ENCODE measurements around the gene PIEZO1.
A peak's percentile ranks its signal among the peaks of the same experiment; 100 is the strongest.

The PIEZO1 gene

DNA sequence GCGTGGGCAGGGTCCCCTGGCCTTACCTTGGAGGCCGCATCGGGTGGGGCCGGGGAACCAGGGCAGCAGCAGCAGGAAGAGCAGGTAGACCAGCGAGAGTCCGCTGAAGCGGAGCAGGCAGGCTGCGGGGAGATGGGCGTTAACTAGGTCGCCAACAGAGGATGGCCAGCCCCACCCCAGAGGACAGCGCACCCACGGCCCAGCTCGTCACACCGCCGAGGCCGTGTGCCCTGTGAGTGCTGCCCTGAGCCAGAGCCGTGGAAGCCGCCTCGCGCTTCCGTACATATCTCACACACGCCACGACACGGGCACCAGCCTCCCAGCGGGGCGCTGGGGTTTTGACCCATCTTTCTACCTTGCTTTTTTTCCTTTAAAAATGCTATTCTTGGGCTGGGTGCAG is 35.7 kb downstream of the PIEZO1 start:
- DNase-seq (ENCODE audit: low spot score): no peak

DNA sequence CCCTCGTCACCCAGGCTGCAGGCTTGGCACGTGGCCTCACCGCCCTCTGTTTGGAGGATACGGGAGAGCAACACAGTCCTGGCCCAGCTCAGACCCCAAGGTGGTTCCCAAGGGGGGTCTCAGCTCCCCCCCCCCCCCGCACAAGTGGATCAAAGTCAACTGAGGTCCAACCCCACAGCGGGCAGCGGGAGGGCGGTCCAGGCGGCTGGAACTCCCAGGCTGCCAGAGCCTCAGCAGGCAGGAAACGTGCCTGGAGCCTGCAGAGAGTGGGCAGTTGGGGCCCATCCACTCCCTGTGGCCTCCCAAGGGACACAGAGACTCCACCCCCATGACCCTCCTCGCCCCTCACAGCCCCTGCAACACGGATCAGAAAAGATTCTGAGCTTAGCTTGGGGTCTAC is 36.7 kb downstream of the PIEZO1 start:
- no peak for DNase-seq (ENCODE audit: low spot score)

DNA sequence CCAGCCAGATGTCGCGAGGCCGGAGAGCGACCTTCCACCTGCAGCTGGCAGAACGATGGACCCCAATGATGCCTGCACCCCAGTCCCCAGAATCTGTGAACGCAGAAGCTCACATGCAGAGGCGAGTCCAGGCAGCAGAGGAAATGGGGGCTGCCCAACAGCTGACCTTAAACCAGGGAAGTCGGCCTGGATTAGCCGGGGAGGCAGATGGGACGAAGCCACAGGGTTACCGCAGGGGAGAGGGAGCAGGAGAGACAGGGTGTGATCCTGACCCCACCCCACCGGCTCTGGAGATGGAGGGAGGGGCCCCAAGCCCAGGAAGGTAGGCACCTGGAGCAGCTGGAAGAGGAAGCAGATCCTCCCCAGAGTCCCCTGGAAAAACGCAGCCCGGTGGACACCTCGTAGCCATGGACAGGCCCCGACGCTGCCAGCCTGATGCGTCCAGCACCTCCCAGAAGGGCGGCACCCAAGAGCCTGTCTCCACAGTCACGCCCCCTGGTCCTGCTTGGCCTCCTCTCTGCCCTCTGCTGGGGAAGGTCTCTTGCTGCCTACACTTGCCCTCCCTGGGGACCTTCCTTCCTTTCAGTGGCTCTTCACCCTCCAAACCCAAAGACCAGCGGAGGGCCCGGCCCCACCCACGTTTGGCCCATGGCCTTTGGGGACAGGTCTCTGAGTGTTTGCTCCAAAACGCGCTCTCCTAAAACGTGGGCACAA is 37.3 kb downstream of the PIEZO1 start:
- DNase-seq (ENCODE audit: low spot score): no peak

DNA sequence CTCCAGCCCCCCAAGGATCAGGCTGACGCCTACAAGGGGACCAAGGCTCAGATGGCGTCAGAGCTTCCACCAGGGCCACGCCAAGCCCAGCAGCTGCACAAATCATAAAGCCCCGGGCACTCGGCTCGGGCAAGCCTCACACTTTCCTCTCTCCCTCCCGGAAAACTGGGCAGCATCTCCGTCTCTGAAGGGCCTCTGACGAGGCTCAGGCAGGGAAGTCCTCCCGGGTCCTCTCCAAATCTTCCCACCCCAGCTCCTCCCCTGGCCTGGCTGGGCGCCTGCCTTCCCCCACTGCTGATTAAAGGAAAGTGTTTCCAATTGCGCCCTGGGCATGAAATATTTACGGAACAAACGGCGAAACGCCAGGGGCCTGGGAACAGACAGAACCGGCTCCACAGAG is 38.5 kb downstream of the PIEZO1 start:
- no peak for DNase-seq (ENCODE audit: low spot score)

DNA sequence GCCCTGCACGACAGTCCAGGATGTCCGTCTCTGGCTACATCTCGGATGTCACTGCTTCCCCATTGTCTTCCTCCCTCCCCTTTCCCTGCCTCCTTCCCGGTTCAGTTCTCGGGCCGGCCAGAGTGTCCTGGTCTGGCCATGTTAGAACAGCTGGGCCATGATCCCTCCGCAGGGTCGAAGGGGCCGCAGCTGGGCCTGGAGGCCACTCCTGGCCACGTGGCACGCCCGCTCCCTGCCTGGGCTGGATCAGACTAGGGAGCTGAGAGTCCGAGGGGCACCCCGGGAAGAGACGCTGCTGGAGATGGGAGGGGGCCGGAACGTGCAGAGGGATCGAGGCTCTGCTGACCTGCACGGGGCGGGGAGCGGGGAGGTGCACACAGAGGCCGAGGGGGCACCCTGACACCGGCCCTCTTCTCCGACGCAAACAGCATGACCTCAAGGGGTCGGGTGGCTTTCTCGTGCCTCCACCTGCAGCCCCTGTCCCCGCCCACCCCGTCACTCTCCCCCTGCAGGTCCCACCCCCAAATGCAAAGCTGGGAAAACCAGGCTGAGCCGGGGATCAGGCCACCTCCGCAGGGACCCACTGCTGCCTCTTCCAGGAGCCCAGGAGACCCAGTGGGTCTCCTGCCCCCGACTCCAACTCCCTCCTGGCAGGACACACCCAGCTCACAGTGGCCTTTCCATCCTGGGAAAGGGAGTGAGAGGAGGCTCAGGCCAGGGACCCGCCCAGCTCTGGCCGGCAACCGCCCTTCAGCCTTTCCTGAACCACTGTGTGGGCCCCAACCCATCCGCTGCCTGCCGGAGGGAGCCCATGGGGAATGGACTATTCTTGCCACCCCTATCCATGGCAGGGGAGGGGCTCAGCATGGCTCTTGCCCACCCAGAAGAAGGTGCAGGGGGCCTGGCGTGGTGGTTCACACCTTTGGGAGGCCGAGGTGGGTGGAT is 40.2 kb downstream of the PIEZO1 start:
- no peak for DNase-seq (ENCODE audit: low spot score)

DNA sequence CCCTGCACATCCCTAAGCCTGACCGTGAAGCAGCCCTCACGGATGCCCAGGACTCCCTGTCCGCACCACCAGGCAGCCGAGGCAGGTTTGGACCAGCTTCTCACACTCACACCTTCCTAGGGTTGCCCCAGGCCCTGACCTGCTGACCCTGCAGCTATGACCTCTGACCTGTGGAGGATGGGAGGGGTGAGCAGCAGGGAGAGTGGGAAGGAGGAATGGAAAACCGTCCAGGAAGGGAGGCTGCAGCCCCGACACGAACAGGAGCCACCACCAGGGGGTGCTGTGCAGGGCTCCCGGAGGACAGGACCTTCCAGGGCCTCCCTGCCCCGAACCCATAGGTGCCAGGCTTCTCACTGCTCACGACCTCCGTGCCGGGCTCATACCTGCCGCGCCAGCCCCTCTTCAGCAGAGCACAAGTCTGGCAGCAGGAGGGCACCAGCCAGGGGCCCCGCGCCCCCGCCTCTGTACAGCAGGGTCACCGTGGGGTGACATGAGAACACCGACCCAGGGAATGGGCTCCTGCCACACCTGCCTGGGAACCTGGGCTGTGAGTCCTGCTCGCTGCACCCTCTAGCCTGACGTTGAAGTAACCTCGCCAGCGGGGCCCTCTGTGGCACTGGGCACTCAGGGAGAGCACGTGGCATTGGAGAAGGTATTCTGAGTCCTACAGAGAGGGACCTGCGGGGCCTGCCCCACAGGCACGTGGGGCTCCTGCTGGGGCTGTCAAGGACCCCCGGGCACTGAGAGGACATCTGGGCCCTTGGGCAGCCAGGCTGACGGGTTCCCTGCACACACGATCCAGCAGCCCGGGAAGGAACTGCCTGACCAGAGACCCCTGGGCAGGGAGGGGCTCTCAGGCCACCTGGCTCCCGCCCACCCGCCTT is 41.1 kb downstream of the PIEZO1 start:
- peak; percentile 67 for DNase-seq (ENCODE audit: low spot score)

DNA sequence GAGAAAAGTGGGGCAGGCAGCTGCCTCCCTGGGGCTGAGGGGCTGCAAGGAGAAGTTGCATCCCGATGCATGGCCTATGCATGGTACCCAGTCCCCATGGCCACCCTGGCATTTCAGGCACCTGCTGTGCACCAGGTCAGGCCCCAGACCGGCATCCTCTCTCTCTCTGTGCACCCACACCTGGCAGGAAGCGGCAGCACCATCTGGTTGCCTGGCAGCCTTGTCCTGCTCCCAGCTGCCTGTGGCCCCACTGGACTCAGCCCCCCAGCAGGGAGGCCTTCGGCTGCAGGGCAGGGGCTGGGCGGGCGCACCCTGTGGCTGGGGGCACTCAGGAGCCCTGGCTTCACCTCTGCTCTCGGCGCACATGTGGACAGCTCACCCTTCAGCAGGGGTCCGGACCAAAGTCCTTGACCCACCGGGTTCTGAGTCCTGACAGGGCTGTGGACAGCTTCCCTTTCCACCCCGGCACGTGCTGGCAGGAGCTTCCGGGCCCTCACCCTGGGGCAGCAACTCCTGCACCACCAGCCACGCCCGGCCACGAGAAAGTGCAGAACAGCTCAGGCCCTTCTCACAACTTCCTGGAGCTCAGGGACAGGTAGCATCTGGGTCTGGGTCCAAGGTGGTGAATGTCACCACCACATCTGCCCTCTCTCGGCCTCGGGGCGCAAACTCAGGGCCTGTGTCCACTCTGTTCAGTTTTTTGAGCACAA is 42.0 kb downstream of the PIEZO1 start:
- DNase-seq (ENCODE audit: low spot score): no peak

DNA sequence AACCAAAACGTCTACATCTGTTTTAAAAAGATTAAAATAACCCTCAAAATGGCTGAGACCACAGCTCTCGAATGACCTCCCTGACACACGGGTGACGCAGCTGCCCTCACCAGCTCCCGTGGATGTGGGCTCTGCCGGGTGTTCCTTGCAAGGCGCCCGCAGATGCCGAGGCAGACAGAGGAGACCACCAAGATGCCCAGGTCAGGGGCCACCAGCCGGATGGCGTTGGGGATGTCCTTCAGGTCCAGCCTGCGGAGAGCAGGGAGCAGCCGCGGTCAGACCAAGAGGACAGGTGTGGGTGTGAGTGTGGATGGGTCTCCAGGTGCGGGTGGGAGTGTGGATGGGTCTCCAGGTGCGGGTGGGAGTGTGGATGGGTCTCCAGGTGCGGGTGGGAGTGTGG is 43.7 kb downstream of the PIEZO1 start:
- no peak for DNase-seq (ENCODE audit: low spot score)

DNA sequence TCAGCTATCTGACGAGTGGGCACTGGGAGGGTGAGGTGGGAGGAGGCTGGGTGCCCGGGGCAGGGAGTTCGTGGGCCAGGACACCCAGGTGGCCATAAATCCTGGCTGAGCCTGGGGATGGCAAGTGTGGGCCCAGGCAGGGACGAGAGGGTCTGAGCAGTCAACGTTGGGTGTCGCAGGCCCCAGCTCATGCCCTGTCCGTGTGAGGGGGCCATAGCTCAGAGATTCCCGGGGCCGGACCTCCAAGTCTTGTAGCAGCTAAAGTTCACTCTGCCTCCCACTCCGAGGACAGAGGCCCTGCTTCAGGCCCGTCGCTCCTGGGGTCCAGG is 44.3 kb downstream of the PIEZO1 start:
- no peak for DNase-seq (ENCODE audit: low spot score)

DNA sequence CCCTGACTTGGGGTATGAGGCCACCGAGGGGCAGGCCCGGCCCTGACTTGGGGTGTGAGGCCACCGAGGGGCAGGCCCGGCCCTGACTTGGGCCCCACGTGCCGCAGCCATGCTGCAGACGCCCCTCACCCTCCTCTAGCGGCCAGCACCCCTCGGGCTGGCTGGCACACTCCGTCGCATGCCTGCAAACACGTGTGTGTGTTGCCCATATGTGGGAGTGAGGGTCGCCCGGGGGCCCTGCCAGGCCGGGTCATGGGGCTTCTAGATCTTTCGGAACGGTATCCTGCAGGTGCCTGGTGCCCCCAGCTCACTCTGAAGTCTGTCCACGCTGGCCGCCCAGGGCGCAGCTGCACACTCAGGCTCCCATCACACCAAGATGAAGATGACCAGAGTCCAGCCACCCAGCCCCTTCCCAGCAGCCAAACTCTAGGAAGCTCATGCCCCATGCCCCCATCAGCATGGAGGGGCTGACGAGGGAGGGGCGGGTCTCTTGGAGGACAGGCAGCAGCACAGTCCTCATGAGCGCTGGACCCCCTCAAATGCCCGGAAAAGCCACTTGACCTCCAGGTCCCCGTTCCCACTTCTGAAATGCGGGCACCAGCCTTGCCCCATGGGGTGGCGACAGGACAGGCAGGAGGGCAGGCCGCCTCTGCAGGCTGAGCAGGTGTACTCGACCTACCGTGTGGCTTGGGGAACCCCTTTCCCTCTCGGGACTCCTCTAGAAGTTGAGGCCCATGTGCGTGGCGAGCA is 44.9 kb downstream of the PIEZO1 start:
- no peak for DNase-seq (ENCODE audit: low spot score)

DNA sequence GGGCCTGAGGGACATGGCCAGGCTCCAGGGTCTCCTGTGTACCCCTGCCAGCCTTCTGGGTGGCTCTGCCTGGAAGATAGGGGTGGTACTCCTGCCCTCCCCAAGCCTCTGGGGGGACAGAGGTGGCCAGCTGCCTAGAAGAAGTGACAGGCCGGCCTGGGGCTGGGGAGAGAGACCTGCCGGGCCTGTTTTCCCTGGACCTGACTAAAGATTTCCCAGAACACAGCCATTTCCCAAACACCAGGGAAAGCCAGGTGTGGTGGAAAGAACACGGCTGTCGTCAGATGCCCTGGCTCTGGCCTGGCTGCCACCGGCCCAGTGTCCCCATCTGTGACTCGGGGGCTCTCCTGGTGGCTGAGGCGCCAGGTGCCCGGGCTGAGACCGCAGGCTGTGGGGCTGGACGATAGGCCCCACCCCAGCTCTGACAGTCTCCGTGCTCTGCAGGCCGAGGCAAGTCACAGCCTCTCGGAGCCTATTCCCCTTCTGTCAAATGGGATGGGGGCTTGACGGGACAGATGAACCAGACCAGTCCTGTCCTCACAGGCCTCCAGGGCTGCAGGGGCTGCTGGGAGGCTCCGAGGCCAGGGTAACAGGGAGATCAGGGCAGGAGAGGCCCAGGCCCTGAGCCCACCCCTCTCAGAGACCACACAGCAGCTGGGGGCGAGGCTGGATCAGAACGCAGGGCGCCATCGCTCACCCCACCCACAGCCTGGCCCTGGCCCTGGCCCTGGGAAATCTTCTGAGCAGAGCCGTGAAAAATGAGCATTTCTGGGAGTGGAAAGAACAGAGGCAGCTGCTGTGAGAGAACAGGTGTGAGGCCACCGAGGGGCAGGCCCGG is 45.7 kb downstream of the PIEZO1 start:
- no peak for DNase-seq (ENCODE audit: low spot score)

DNA sequence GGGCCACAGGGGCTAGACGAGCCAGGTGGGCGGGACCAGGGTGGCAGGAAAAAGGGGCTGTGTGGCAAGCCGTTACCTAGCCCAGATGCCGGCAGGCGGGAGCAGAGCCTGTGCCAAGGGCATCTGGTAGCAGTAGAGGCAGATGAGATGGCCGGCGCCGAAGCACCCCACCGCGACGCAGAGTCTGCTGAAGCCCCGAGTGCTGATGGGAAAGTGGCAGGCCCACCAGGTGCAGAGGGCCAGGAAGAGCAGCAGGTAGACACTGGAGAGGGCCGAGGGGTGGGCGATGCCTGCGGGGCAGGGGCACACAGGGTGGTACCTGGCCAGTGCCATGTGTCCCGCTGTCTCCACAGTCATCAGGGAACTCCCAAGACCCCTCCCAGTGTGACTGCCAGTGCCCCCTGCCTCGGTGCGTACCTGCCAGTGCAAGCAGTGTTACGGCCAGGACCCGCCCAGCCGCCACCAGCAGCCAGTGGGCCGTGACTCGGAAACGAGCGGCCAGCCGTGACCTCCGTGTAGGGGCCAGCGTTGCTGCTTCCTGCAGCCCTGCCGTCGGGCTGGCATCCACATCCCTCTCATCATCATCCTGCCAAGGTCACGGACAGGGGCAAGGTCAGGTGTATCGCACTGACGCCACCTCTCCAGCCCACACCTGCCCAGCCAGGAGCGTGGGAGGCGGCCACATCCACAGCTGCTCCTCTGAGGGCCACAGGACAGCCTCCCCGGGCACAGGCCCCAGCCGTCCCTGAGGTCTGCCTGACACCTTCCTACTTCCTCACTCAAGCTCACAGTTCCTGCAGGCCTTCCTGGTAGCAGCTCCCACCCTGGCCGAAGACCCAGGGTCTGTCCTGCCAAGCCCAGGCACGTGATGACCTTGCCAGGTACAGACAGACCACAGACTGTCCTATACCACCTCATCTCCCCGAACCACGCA is 46.6 kb downstream of the PIEZO1 start:
- no peak for DNase-seq (ENCODE audit: low spot score)

DNA sequence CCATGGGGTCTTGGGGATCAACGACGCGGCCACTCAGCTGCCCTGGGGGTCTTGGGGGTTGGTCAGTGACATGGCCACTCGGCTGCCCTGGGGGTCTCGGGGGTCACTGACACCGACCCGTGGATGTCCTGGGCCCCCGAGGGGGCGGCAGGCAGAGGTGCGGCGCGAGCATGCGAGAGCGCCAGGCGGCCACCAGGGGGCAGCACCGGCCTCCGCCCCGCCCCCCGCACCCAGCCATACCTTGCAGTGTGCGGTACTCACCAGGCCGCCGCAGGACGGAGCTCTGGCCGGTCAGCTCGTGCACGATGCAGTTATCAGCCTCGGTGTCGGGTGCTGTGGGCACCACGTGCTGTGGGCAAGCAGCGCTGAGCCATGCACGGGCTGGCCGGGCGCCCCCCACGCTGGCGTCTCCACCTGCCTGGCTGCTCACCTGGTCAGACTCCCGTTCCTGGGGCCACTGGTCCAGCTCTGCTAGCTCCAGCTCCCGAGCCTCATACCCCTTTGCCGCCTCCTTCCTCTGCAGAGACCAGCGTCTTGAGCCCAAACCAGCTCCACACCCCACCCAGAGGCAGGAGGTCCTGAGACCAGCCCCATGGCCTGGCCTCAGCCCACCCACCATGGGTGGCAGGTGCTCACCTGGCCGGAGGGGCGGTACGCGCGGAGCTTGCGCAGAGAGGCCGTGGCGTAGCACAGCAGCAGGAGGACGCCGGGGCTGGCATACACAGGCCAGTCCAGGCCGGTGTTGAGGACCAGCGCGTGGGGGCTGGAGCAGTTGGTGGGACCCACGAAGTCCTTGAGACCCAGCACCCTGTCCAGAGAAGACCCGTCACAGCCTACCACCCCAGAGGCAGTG is 47.5 kb downstream of the PIEZO1 start:
- peak; percentile 77 for DNase-seq (ENCODE audit: low spot score)

DNA sequence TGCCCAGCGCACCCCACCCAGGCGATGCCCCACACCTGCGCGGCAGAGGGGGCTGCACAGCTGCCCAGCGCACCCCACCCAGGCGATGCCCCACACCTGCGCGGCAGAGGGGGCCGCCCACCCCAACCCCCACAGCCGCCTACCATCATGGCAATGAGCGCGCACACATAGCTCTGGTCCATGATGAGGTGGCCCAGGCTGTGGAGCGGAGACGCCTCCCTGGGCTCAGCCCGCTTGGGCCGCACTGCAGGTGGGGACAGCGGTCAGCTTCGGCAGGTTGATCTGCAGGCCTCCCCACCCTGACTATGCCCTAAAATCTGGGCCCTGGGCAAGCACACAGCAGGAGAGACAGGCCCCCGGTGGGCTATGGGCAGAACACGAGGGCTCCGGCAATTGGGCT is 48.5 kb downstream of the PIEZO1 start:
- no peak for DNase-seq (ENCODE audit: low spot score)

DNA sequence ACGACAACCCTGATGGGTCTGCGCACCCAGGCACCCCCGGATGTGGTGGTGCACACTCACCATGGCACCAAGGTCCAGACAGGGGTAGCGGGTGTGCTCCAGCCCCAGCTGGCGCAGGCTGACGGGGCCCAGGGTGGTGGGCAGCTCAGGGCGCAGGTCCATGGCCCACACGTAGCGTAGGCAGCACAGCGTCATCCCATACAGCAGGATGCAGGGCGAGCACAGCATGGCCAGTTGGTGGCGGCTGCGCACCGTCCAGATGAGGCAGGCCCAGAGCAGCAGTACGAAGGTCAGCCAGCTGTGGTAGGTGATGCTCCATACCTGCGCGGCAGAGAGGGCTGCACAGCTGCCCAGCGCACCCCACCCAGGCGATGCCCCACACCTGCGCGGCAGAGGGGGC is 48.9 kb downstream of the PIEZO1 start:
- DNase-seq (ENCODE audit: low spot score): no peak

DNA sequence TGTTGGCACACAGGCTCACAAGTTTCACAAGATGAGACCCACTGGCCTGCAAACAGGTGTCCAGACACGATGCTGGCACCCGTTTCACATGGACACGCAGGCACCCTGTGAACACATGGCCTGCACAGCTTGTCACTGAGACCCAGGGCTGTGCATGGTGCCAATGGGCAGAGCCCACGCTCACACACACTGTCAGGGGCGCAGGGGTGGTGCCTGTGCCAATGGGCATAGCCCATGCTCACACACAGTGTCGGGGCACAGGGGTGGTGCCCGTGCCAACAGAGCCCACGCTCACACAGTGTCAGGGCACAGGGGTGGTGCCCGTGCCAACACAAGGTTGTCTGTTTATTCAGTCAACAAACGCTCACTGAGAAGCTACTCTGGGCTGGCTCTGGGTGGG is 49.4 kb downstream of the PIEZO1 start:
- DNase-seq (ENCODE audit: low spot score): no peak

DNA sequence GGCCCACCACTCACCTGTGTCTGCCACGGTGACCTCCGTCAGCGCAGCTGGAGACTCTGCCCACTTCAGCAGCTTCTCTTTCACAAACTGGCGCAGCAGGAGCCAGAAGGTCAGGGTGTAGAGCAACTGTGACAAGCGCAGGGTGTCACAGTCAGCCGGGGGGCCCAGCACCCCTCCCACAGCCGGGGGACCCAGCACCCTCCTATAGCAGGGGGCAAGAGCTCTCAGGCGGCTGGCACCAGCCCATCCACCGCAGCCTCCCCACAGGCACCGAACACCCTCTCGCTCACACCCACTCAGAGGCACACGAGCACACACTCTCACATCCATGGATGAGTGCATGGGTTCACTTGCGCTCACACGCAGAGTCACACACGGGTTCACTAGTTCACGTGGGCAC is 49.9 kb downstream of the PIEZO1 start:
- DNase-seq (ENCODE audit: low spot score): no peak

DNA sequence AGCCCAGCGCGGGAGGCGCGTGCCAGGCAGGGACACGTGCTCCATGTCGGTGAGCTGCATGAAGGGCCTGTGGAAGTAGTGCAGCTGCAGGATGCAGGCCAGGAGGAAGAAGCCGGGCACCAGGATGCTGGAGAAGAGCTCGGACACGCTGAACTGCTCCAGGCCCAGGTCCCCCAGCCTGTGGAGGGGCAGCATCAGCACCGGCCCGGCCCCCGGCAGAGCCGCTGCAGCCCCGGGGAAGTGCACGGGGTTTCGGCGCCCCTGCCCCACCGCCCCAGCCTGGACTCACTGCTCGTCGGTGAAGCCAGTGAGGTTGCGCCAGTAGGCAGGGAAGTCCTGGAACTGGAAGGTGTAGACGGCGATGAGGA is 50.7 kb downstream of the PIEZO1 start:
- no peak for DNase-seq (ENCODE audit: low spot score)
